Naive thymus-derived CD4-positive, alpha-beta T cell (primary cell): ENCODE measurements around the gene C12orf54. TPM values are rescaled to one million over a fixed set of nuclear protein-coding genes. Genes with fewer than 3 reads are reported as not detected.
"Not testable (repeated sequence)": the region's sequence is repeated elsewhere in the genome, so short reads cannot be mapped to it uniquely, and the experiment has no call there.

ENCODE experiments used
- ATAC-seq: fragments of 150-1000 bp; cut with Tn5 transposase; 2 replicates; pipeline ENCODE4 v1.10.0; 2021; ENCODE audit warnings: mild to moderate bottlenecking, moderate library complexity
- CTCF ChIA-PET: fragments of 350-600 bp; sonication (Branson Sonifier 250); formaldehyde crosslinking; loops from one replicate; lab custom pipeline; 2021; ENCODE audit warnings: antibody characterized with exemption; lab: Charles Lee
- POLR2A ChIA-PET: fragments of 350-600 bp; sonication (Branson Sonifier 250); formaldehyde crosslinking; loops from one replicate; lab custom pipeline; 2021; ENCODE audit warnings: antibody characterized with exemption, inconsistent platforms; lab: Charles Lee
- DNase-seq, 9 donors: peaks; one replicate each; pipeline versions ENCODE4 v3.0.0 to v3.0.0-alpha.2; 2020 to 2022; ENCODE audit warnings: mixed read lengths in 1 of 9
- H3K27ac ChIP-seq: one replicate; pipeline ENCODE4 v1.7.0; 2013; ENCODE audit warnings: mild to moderate bottlenecking, low read depth, low read length, moderate library complexity
- H3K27me3 ChIP-seq, 2 donors: one replicate each; pipeline ENCODE4 v1.7.0; 2013; ENCODE audit warnings: low read length in 2 of 2, mild to moderate bottlenecking in 2 of 2, moderate library complexity in 2 of 2; ENCODE audit not compliant: control insufficient read depth in 2 of 2, insufficient read depth in 2 of 2
- H3K36me3 ChIP-seq, 3 experiments: 1 replicate in 2 of 3; 2 replicates in 1 of 3; pipeline ENCODE4 v1.7.0; 2013; ENCODE audit warnings: low read length in 3 of 3, mild to moderate bottlenecking in 3 of 3, moderate library complexity in 1 of 3; ENCODE audit not compliant: insufficient read depth in 3 of 3, control insufficient read depth in 2 of 3
- H3K4me1 ChIP-seq, 2 donors: one replicate each; pipeline ENCODE4 v1.7.0; 2013; ENCODE audit warnings: low read length in 2 of 2, mild to moderate bottlenecking in 2 of 2, moderate library complexity in 1 of 2; ENCODE audit not compliant: control insufficient read depth in 2 of 2, insufficient read depth in 2 of 2
- H3K4me3 ChIP-seq: 2 replicates; pipeline ENCODE4 v1.7.0; 2013; ENCODE audit warnings: mild to moderate bottlenecking, low read length
- H3K9me3 ChIP-seq, 3 experiments: 1 replicate in 2 of 3; 2 replicates in 1 of 3; pipeline ENCODE4 v1.7.0; 2013; ENCODE audit warnings: low read length in 3 of 3; ENCODE audit not compliant: control insufficient read depth in 2 of 3
- H3K27ac Mint-ChIP-seq, 9 donors: one replicate each; pipeline ENCODE4 v1.8.0; 2020 to 2022; ENCODE audit warnings: mixed read lengths in 9 of 9, mild to moderate bottlenecking in 8 of 9, moderate library complexity in 5 of 9, inconsistent platforms in 2 of 9
- H3K27me3 Mint-ChIP-seq, 5 donors: one replicate each; pipeline ENCODE4 v1.8.0; 2021 to 2022; ENCODE audit warnings: mixed read lengths in 5 of 5, mild to moderate bottlenecking in 1 of 5
- H3K36me3 Mint-ChIP-seq, 5 donors: one replicate each; pipeline ENCODE4 v1.8.0; 2020 to 2022; ENCODE audit warnings: mixed read lengths in 5 of 5, mild to moderate bottlenecking in 3 of 5, inconsistent platforms in 1 of 5
- H3K4me1 Mint-ChIP-seq, 7 donors: one replicate each; pipeline ENCODE4 v1.8.0; 2020 to 2022; ENCODE audit warnings: mixed read lengths in 7 of 7, mild to moderate bottlenecking in 3 of 7, inconsistent platforms in 1 of 7
- H3K4me3 Mint-ChIP-seq, 10 donors: one replicate each; pipeline ENCODE4 v1.8.0; 2020 to 2022; ENCODE audit warnings: mild to moderate bottlenecking in 10 of 10, mixed read lengths in 10 of 10, moderate library complexity in 6 of 10, inconsistent platforms in 2 of 10
- H3K9me3 Mint-ChIP-seq, 11 donors: one replicate each; pipeline ENCODE4 v1.8.0; 2020 to 2022; ENCODE audit warnings: mixed read lengths in 11 of 11, mild to moderate bottlenecking in 4 of 11, inconsistent platforms in 1 of 11, moderate library complexity in 1 of 11
- intact Hi-C, 2 donors: fragments of 100-400 bp; cut with micrococcal nuclease; formaldehyde crosslinking; loops; one replicate each; pipeline ENCODE4 v1.15.1; 2023
- polyA plus RNA-seq, 2 donors: library from polyadenylated mRNA; unstranded; fragments of 300-500 nt; fragmentation: Illumina TruSeq; gene quantifications; one replicate each; pipeline ENCODE4 v1.2.3, GENCODE V29; 2021
- total RNA-seq, 6 experiments: library from RNA in 5 of 6; stranded (reverse) in 5 of 6; gene quantifications; 1 replicate in 5 of 6; 2 replicates in 1 of 6; pipeline ENCODE4 v1.2.3 and lab custom pipeline; 2021 to 2026

The C12orf54 gene
- total and polyA plus RNA-seq, 7 experiments from 2014 or later, result not detected

DNA sequence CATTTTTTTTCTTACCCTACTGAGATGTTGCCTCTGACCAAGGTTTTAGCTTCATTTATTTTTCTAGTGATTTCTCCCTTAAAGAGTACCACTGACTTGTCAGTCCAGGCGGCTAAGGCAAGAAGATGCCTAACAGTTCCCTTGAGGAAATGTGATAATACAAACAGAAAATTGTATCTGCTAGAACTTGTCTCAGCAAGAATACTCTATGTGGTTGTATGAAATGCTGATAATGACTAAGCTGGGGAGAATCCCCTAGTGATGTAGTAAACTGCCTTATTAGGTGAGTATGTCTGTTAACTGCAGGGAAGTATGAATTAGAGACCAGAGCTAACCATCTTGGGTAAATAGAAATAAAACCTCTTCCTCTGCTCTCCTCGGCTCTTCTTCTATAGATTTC is 6.7 kb downstream of the C12orf54 start:
- Histone ChIP-seq H3K27ac (no peak overlapping the region), H3K36me3 (no peaks in the 10 kb centered on the region), H3K4me3 (no peak overlapping the region), H3K4me1 (no peaks in the 10 kb centered on the region), H3K27me3 (no peaks in the 10 kb centered on the region), H3K9me3 (no peaks in the 10 kb centered on the region)
- ATAC-seq (no peak), DNase-seq (no peak)
- CTCF ChIA-PET, result no interaction called here
- Mint-ChIP-seq H3K4me1 (peaks cover 0 to 3% (median 0%) of the 10 kb centered on the region in 7 donors), H3K4me3 (no peak overlapping the region), H3K27ac (no peak overlapping the region), H3K9me3 (peaks cover 0 to 1% (median 0%) of the 10 kb centered on the region in 11 donors), H3K27me3 (peaks cover 0 to 13% (median 0%) of the 10 kb centered on the region in 5 donors), H3K36me3 (no peaks in the 10 kb centered on the region)
- POLR2A ChIA-PET, result interaction anchor here (0.6 kb wide), 2 partner anchors 338 to 1188 kb away, joined by 6 to 10 read pairs; no protein-coding TSS in a partner anchor
- intact Hi-C loops, result no loop called here

DNA sequence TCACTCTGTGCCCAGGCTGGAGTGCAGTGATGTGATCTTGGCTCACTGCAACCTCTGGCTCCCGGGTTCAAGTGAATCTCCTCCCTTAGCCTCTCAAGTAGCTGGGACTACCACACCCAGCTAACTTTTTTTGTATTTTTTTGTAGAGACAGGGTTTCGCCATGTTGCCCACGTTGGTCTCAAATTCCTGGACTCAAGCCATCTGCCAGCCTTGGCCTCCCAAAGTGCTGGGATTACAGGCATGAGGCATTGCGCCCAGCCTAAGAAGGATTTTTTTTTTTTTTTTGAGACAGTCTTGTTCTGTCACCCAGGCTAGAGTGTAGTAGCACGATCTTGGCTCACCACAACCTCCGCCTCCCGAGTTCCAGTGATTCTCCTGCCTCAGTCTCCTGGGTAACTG is 7.2 kb downstream of the C12orf54 start:
- intact Hi-C loops, H3K4me3 Mint-ChIP-seq, H3K36me3 Mint-ChIP-seq, ATAC-seq, H3K4me1 ChIP-seq, H3K9me3 Mint-ChIP-seq, H3K4me1 Mint-ChIP-seq, H3K27me3 ChIP-seq, H3K27ac Mint-ChIP-seq, H3K4me3 ChIP-seq, H3K9me3 ChIP-seq, H3K36me3 ChIP-seq, DNase-seq, H3K27ac ChIP-seq, CTCF ChIA-PET: not testable (repeated sequence)
- POLR2A ChIA-PET, result interaction anchor here (0.6 kb wide), 2 partner anchors 338 to 1189 kb away, joined by 6 to 10 read pairs; no protein-coding TSS in a partner anchor
- peaks cover 0 to 13% (median 0%) of the 10 kb centered on the region in 5 donors for H3K27me3 Mint-ChIP-seq

DNA sequence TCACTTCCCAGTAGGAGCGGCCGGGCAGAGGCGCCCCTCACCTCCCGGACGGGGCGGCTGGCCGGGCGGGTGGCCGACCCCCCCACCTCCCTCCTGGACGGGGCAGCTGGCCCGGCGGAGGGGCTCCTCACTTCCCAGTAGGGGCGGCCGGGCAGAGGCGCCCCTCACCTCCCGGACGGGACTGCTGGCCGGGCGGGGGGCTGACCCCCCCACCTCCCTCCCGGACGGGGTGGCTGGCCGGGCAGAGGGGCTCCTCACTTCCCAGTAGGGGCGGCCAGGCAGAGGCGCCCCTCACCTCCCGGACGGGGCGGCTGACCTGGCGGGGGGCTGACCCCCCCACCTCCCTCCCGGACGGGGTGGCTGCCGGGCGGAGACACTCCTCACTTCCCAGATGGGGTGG is 18.0 kb downstream of the C12orf54 start:
- H3K36me3 ChIP-seq, ATAC-seq, H3K27ac ChIP-seq, H3K4me3 Mint-ChIP-seq, POLR2A ChIA-PET, DNase-seq, H3K9me3 ChIP-seq, intact Hi-C loops, H3K4me1 ChIP-seq, H3K4me1 Mint-ChIP-seq, H3K9me3 Mint-ChIP-seq, H3K27me3 ChIP-seq, H3K36me3 Mint-ChIP-seq, H3K4me3 ChIP-seq, H3K27ac Mint-ChIP-seq: not testable (repeated sequence)
- H3K27me3 Mint-ChIP-seq, result peaks cover 4 to 14% (median 7%) of the 10 kb centered on the region in 5 donors
- CTCF ChIA-PET, result interaction anchor here (0.6 kb wide), 1 partner anchor 15 kb away, joined by 4 read pairs; no protein-coding TSS in a partner anchor

DNA sequence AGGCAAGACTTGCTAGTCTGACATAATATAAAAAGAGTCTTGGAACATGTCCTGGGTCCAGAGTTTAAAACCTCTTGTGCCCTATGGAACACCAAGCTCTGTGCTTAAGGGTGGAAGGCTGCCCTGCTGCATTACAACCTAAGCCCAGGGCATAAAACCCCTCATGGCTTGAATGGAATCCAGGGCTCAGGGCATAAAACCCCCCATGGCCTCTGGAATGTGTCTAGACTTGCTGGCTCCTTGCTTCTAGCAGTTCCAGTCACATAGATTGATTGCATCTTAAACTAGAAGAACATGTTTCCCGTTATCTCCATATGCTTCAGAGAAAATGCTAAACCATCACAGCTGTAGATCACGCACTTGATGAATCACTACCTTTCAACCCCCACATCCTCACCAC is 24.5 kb downstream of the C12orf54 start:
- POLR2A ChIA-PET, H3K4me3 ChIP-seq, H3K36me3 Mint-ChIP-seq, intact Hi-C loops, H3K27ac Mint-ChIP-seq, H3K4me1 ChIP-seq, CTCF ChIA-PET, H3K27me3 ChIP-seq, H3K36me3 ChIP-seq, H3K4me3 Mint-ChIP-seq, H3K27ac ChIP-seq, DNase-seq, H3K4me1 Mint-ChIP-seq, ATAC-seq: not testable (repeated sequence)
- Mint-ChIP-seq H3K9me3 (peaks cover 0 to 36% (median 5%) of the 10 kb centered on the region in 11 donors), H3K27me3 (peaks cover 10 to 21% (median 14%) of the 10 kb centered on the region in 5 donors)
- H3K9me3 ChIP-seq, result peaks cover 0 to 13% (median 0%) of the 10 kb centered on the region in 3 experiments

DNA sequence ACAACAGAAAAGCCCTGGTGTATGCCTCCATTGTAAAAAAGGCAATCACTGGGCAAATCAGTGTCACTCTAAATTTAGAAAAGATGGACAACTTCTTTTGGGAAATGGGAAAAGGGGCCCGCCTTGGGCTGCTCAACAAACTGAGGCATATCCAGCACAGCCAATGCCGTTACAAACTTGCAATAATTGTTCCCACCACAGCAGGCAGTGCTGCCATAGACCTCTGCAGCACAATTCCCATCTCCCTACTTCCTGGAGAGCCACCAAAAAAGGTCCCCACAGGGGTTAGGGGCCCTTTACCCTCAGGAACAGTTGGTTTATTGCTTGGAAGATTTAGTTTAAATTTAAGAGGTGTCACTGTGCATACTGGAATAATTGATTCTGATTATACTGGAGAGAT is 26.7 kb downstream of the C12orf54 start:
- intact Hi-C loops, result no loop called here
- DNase-seq (no peak), ATAC-seq (no peak)
- no peak overlapping the region for H3K27ac Mint-ChIP-seq
- Histone ChIP-seq H3K4me1 (no peaks in the 10 kb centered on the region), H3K4me3 (no peak overlapping the region), H3K36me3 (no peaks in the 10 kb centered on the region), H3K27ac (no peak overlapping the region), H3K27me3 (no peaks in the 10 kb centered on the region), H3K9me3 (peaks cover 0 to 13% (median 0%) of the 10 kb centered on the region in 3 experiments)
- ChIA-PET POLR2A (no interaction called here), CTCF (no interaction called here)
- H3K4me1 Mint-ChIP-seq, result no peaks in the 10 kb centered on the region
- peaks cover 9 to 20% (median 11%) of the 10 kb centered on the region in 5 donors for H3K27me3 Mint-ChIP-seq
- H3K9me3 Mint-ChIP-seq, result peaks cover 0 to 32% (median 5%) of the 10 kb centered on the region in 11 donors
- no peak overlapping the region for H3K4me3 Mint-ChIP-seq
- H3K36me3 Mint-ChIP-seq, result peaks cover 0 to under 1% (median 0%) of the 10 kb centered on the region in 5 donors

DNA sequence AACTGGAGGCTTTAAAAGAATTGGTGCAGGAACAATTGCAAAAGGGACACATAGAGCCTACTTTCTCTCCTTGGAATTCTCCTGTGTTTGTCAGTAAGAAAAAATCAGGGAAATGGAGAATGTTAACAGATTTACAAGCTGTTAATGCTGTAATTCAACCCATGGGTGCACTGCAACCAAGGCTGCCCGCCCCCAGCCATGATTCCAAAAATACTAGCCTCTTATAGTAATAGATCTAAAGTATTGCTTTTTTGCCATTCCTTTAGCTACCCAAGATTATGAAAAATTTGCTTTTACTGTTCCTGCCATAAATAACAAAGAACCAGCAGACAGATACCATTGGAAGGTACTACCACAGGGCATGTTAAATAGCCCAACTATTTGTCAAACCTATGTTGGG is 27.8 kb downstream of the C12orf54 start:
- no peaks in the 10 kb centered on the region for H3K27me3 ChIP-seq
- peaks cover 6 to 17% (median 9%) of the 10 kb centered on the region in 5 donors for H3K27me3 Mint-ChIP-seq
- H3K4me3 ChIP-seq, result no peak overlapping the region
- H3K36me3 Mint-ChIP-seq, result peaks cover 0 to 5% (median 0%) of the 10 kb centered on the region in 5 donors
- POLR2A ChIA-PET, result no interaction called here
- no peaks in the 10 kb centered on the region for H3K4me1 ChIP-seq
- no peak overlapping the region for H3K4me3 Mint-ChIP-seq
- H3K27ac Mint-ChIP-seq, result no peak overlapping the region
- H3K36me3 ChIP-seq, result no peaks in the 10 kb centered on the region
- CTCF ChIA-PET, result interaction anchor here (0.6 kb wide), 1 partner anchor 603 kb away, joined by 5 read pairs; no protein-coding TSS in a partner anchor
- H3K9me3 ChIP-seq, result peaks cover 0 to 13% (median 0%) of the 10 kb centered on the region in 3 experiments
- intact Hi-C loops, result no loop called here
- DNase-seq, result no peak
- no peak for ATAC-seq
- no peak overlapping the region for H3K27ac ChIP-seq
- H3K9me3 Mint-ChIP-seq, result peaks cover 0 to 32% (median 5%) of the 10 kb centered on the region in 11 donors
- no peaks in the 10 kb centered on the region for H3K4me1 Mint-ChIP-seq

DNA sequence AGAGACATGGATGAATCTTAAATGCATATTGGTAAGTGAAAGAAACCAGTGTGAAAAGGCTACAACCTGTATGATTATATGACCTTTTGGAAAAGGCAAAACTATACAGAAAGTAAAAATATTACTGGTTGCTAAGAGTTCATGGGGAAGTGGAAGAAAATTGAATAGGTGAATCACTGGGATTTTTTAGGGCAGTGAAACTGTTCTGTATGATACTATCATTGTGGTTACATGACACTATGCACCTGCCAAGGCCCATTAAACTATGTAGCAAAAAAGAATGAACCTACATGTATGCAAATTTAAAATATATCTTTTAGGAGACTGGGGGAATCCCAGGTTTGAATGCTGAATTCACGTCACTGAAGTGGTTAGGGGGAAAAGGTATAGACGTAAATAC is 30.6 kb downstream of the C12orf54 start:
- Mint-ChIP-seq H3K27me3 (peaks cover 0 to 5% (median 2%) of the 10 kb centered on the region in 5 donors), H3K9me3 (peaks cover 0 to 32% (median 3%) of the 10 kb centered on the region in 11 donors), H3K4me1 (no peaks in the 10 kb centered on the region), H3K27ac (no peak overlapping the region), H3K36me3 (peaks cover 0 to 5% (median 0%) of the 10 kb centered on the region in 5 donors), H3K4me3 (no peak overlapping the region)
- ATAC-seq, result no peak
- intact Hi-C loops, result no loop called here
- CTCF ChIA-PET, result no interaction called here
- POLR2A ChIA-PET, result no interaction called here
- no peak overlapping the region for H3K27ac ChIP-seq
- H3K36me3 ChIP-seq, result no peaks in the 10 kb centered on the region
- no peaks in the 10 kb centered on the region for H3K27me3 ChIP-seq
- H3K4me1 ChIP-seq, result no peaks in the 10 kb centered on the region
- no peak overlapping the region for H3K4me3 ChIP-seq
- DNase-seq, result no peak
- H3K9me3 ChIP-seq, result peaks cover 0 to 13% (median 0%) of the 10 kb centered on the region in 3 experiments
